ENCODE measurements around the gene CTNNBL1.
"Not testable (repeated sequence)": the region's sequence is repeated elsewhere in the genome, so short reads cannot be mapped to it uniquely, and the experiment has no call there.

Gene CTNNBL1

GRCh38 chr20:37677969-37678861, 15.6 kb upstream of the CTNNBL1 start:
- DNase-seq (ENCODE audit: low read depth in 2 of 2), result no peak

- not testable (repeated sequence) for DNase-seq (ENCODE audit: low read depth in 2 of 2)
These were observed 14.1 kb upstream of the CTNNBL1 start for GRCh38 chr20:37679751-37680150.

DNA sequence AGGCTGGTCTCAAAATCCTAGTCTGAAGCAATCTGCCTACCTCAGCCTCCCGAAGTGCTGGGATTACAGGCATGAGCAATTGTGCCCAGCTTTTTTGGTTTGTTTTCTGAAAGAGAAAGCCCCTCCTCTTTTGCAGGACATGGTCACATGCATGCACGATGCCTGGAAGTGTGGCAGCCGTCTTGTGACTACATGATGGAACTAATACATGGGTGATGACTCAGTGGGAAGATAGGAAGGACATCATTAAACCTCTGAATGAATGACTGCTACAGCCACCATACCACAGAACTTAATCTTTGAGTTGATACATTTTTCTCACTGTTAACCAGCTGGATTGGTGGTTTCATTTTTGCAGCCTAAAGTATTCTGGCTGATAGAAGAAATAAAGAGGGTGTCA, 13.4 kb upstream of the CTNNBL1 start:
- DNase-seq (ENCODE audit: low read depth in 2 of 2), result no peak

- no peak for DNase-seq (ENCODE audit: low read depth in 2 of 2)
These were observed 12.3 kb upstream of the CTNNBL1 start for GRCh38 chr20:37681384-37682112.

DNA sequence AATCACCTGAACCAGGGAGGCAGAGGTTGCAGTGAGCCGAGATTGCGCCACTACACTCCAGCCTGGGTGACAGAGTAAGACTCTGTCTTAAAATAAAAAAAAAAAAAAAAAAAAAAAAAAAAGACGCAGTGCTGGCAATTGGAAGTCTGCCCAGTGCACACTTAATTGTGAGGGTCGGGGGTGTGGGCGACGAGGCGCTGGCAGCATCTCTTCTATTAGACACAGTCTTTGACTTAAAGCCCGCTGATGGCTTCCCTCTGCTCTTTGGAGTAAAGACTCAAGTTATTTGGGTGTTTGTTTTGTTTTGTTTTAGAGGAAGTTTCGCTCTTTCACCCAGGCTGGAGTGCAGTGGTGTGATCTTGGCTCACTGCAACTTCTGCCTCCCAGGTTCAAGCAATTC, 10.7 kb upstream of the CTNNBL1 start:
- DNase-seq (ENCODE audit: low read depth in 2 of 2), result not testable (repeated sequence)

DNA sequence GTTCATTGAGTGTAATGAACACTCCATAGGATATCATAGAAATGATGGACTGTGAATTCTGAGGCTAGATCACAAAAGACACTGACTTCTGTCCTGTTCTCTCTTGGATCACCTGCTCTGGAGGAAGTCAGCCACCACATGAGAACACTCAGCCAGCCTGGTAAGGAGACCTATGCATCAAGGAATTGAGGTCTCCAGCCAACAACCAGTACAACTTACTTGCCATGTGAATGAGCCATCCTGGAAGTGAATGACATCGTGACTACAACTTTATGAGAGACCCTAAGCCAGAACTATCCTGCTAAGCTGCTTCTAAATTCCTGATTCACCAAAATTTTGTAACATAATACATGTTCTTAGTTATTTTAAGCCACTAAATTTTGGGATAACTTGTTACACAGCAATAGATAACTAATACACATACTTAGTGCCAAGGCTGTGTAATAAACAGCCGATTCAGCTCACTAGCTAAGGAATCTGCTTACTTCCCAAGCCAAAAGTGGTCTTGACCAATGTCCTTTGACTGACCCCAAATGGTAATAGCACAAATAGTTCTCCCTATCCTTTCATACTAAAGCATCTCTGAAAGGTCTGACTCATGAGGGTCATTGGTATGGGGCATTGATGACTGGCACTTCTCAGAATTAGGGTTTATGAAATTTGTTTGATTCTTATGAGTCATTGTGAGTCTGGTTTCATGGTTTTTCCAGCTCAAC, 6.9 kb upstream of the CTNNBL1 start:
- no peak for DNase-seq (ENCODE audit: low read depth in 2 of 2)

DNA sequence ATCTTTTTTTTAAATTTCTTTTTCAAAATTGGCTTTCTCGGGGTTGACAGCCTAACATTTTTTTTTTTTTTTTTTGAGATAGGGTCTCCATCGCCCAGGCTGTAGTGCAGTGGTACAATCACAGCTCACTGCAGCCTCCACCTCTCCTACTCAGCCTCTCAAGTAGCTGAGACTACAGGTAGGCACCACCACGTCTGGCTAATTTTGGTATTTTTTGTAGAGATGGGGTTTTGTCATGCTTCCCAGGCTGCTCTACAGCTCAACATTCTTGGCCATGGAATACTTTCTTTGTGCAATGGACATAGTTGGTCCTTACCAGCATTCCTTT, 6.4 kb upstream of the CTNNBL1 start:
- DNase-seq (ENCODE audit: low read depth in 2 of 2), result no peak

- no peak for DNase-seq (ENCODE audit: low read depth in 2 of 2)
These were observed 5.7 kb upstream of the CTNNBL1 start for GRCh38 chr20:37688093-37688492.

- no peak for DNase-seq (ENCODE audit: low read depth in 2 of 2)
These were observed 3.0 kb upstream of the CTNNBL1 start for GRCh38 chr20:37690626-37691369.

DNA sequence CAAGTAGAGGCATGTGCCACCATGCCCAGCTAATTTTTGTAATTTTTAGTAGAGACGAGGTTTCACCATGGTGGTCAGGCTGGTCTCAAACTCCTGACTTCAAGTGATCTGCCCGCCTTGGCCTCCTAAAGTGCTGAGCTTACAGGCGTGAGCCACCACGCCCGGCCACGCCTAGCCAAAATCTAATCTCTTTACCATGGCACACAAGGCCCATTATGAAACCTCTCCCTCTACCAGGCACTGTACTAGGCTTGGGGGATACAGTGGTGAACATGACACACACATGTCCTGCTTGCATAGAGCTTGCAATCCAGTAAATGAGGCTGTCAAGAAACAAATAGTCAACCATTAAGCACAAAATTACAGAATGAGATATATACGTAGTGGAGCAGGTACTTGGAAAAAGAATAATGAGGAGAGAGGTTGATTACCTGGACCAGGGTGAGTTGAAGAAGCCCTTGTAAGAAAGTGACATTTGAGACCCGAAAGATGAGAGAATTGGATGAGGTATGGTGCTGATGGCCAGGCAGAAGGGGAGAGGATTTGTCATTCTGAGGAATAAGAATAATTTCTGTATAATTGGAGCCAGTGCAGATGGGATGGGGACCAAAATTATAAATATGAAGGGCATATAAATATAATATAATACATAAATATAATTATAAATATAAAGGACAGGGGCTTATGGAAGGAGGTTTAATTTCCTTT, 1.2 kb upstream of the CTNNBL1 start:
- no peak for DNase-seq (ENCODE audit: low read depth in 2 of 2)

GRCh38 chr20:37693242-37693634, 592 bp upstream of the CTNNBL1 start:
- DNase-seq (ENCODE audit: low read depth in 2 of 2), result no peak

GRCh38 chr20:37695684-37696342, 2.0 kb downstream of the CTNNBL1 start:
- DNase-seq (ENCODE audit: low read depth in 2 of 2), result no peak

GRCh38 chr20:37697314-37697713, 3.5 kb downstream of the CTNNBL1 start:
- DNase-seq (ENCODE audit: low read depth in 2 of 2), result no peak

DNA sequence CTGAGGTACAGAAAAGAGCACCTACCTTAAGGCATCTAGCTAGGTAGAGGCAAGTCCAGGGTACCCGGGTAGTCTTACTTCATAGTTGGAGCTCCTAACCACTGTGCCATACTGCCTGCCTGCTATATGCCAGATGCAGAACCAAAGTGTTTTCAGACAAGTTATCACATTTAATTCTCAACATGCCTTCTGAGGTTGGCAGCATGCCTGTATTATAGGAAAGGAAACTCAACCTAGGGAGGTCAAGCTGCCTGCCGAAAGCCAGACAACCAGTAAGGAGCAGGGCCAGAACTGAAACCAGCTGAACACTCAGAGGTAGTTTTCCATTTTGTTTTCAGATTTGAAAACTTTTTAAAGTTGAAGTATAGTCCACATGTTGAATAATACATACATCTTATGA, 5.4 kb downstream of the CTNNBL1 start:
- no peak for DNase-seq (ENCODE audit: low read depth in 2 of 2)

GRCh38 chr20:37700301-37700700, 6.5 kb downstream of the CTNNBL1 start:
- DNase-seq (ENCODE audit: low read depth in 2 of 2), result no peak

DNA sequence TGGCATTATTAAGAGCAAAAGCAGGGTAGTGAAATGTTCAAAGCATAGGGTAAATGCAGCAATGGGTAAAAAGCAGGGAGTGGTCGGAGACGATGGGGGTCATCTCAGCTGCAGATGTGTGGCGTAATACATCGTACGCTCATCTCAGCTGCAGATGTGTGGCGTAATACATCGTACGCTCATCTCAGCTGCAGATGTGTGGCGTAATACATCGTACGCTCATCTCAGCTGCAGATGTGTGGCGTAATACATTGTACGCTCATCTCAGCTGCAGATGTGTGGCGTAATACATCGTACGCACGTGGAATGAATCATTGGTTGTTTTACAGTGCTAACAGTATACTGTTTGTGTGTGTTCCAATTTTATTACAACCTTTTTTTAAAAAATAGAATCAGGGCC, 7.8 kb downstream of the CTNNBL1 start:
- DNase-seq (ENCODE audit: low read depth in 2 of 2), result not testable (repeated sequence)

GRCh38 chr20:37702403-37703034, 8.7 kb downstream of the CTNNBL1 start:
- DNase-seq (ENCODE audit: low read depth in 2 of 2), result no peak

DNA sequence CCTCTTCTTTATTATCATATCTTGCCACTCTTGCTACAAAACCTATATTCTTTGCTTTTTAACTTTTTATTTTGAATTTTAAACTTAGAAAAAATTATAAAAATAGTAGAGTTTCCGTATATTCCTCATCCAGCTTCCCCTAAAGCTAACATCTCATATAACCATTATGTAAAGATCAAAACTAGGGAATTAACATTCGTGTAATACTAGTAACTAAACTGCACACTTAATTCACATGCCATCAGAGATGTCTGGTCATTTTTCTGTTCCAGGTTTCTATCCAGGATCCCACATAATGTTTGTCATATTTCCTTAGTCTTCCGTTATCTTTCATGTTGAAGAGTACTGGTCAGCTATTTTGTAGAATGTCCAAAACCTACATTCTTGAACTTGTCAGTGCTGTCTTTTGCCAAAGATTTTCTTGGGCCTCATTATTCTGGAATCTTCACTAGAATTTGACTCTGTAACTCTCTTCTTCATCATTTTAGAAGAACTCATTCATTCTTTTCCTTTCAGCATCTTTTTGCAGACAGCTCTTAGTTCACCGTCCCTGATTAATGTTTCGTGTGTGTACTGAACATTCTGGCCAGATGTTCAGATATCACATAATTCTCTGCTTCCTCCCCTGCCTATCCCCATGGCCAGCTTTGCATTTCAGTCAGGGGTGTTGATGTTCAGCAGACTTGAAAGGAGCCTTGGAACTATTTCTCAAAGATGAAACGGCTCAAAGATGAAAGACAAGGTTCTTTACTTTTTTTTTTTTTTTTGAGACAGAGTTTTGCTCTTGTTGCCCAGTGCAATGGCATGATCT, 9.4 kb downstream of the CTNNBL1 start:
- no peak for DNase-seq (ENCODE audit: low read depth in 2 of 2)

- DNase-seq (ENCODE audit: low read depth in 2 of 2), result no peak
These were observed 11.1 kb downstream of the CTNNBL1 start for GRCh38 chr20:37704955-37705354.

Measured in stimulated activated CD4-positive, alpha-beta T cell treated with anti-CD3 and anti-CD28 coated beads, Interleukin-12 subunit alpha, Interleukin-12 subunit beta, amount 100 ng/mL, for 24 hours (primary cell).